SK-N-SH (cell line): ENCODE results near the gene ELMO1. TPM values are rescaled to one million over a fixed set of nuclear protein-coding genes. Genes with fewer than 3 reads are reported as not detected.

Experiments used
- CTCF ChIA-PET: fragments of 300-600, 350-600 bp; formaldehyde crosslinking; extraction: SDS; loops from one replicate; lab custom pipeline; 2021; lab: Yijun Ruan, JAX
- POLR2A ChIA-PET: fragments of 350-600 bp; sonication (Branson Sonifier 250); formaldehyde crosslinking; extraction: SDS; loops from one replicate; lab custom pipeline; 2020; ENCODE audit warnings: antibody characterized with exemption, inconsistent platforms; lab: Yijun Ruan, JAX
- DNase-seq: peaks from one replicate; pipeline ENCODE4 v3.0.0; 2012
- H2AFZ ChIP-seq: fragments of 200-600 bp; sonication (generic); 2 replicates; pipeline ENCODE4 v1.8.1; 2016; ENCODE audit warnings: antibody characterized with exemption, mild to moderate bottlenecking, low read depth
- H3F3A ChIP-seq: fragments of 200-600 bp; sonication (generic); replicated peaks from 2 replicates; pipeline ENCODE3; 2016; ENCODE audit warnings: antibody characterized with exemption, mild to moderate bottlenecking; ENCODE audit not compliant: insufficient read depth
- H3K27ac ChIP-seq, 2 experiments: fragments of 200-500 bp in 1 of 2; fragments of 200-600 bp in 1 of 2; sonication (Bioruptor generic) in 1 of 2; sonication (generic), shearing (Covaris generic) in 1 of 2; 2 replicates each; pipeline versions ENCODE4 v1.5.1 to v1.6.1; 2014 to 2016; ENCODE audit warnings: low read depth in 2 of 2, inconsistent platforms in 1 of 2, low read length in 1 of 2, mild to moderate bottlenecking in 1 of 2, mixed read lengths in 1 of 2
- H3K27me3 ChIP-seq: fragments of 200-600 bp; sonication (generic), shearing (Covaris generic); 2 replicates; pipeline ENCODE4 v1.6.1; 2016; ENCODE audit warnings: mixed run types; ENCODE audit not compliant: insufficient read depth
- H3K36me3 ChIP-seq, 2 experiments: fragments of 200-500 bp in 1 of 2; fragments of 200-600 bp in 1 of 2; sonication (Bioruptor generic) in 1 of 2; sonication (generic) in 1 of 2; replicated peaks in 1 of 2; 2 replicates each; pipeline versions ENCODE3 to v1.5.1; 2014 to 2016; ENCODE audit warnings: low read length in 1 of 2, mild to moderate bottlenecking in 1 of 2; ENCODE audit not compliant: insufficient read depth in 2 of 2, control insufficient read depth in 1 of 2
- H3K4me1 ChIP-seq, 2 experiments: fragments of 200-500 bp in 1 of 2; fragments of 200-600 bp in 1 of 2; sonication (Bioruptor generic) in 1 of 2; sonication (generic), shearing (Covaris generic) in 1 of 2; 2 replicates each; pipeline versions ENCODE4 v1.5.1 to v1.6.1; 2014 to 2016; ENCODE audit warnings: low read depth in 1 of 2, low read length in 1 of 2, mixed run types in 1 of 2; ENCODE audit not compliant: insufficient read depth in 2 of 2, control insufficient read depth in 1 of 2
- H3K4me2 ChIP-seq: fragments of 200-600 bp; sonication (generic), shearing (Covaris generic); 2 replicates; pipeline ENCODE4 v1.6.1; 2017; ENCODE audit warnings: mixed run types
- H3K4me3 ChIP-seq, 2 experiments: fragments of 200-500 bp in 1 of 2; fragments of 200-600 bp in 1 of 2; sonication (Bioruptor generic) in 1 of 2; sonication (generic), shearing (Covaris generic) in 1 of 2; 2 replicates each; pipeline versions ENCODE4 v1.5.1 to v1.8.1; 2014 to 2016; ENCODE audit warnings: low read depth in 2 of 2, inconsistent platforms in 1 of 2, low read length in 1 of 2, mild to moderate bottlenecking in 1 of 2, mixed read lengths in 1 of 2, moderate library complexity in 1 of 2
- H3K79me2 ChIP-seq: fragments of 200-600 bp; sonication (generic); 2 replicates; pipeline ENCODE4 v1.8.1; 2017; ENCODE audit warnings: mild to moderate bottlenecking; ENCODE audit not compliant: insufficient read depth
- H3K9ac ChIP-seq: fragments of 200-600 bp; sonication (generic); 2 replicates; pipeline ENCODE4 v1.6.1; 2017; ENCODE audit warnings: mixed run types
- H3K9me2 ChIP-seq: fragments of 200-600 bp; sonication (generic); 2 replicates; pipeline ENCODE4 v1.6.1; 2017; ENCODE audit warnings: mixed run types
- H3K9me3 ChIP-seq: fragments of 200-600 bp; sonication (generic); 2 replicates; pipeline ENCODE4 v1.6.1; 2017; ENCODE audit warnings: mixed run types, mild to moderate bottlenecking, moderate library complexity
- H4K20me1 ChIP-seq: fragments of 200-600 bp; sonication (generic); 2 replicates; pipeline ENCODE4 v1.6.1; 2017; ENCODE audit warnings: mild to moderate bottlenecking, mixed run types; ENCODE audit not compliant: insufficient read depth
- CHD2 ChIP-seq: fragments of 150-350 bp; IDR thresholded peaks from 2 replicates; pipeline ENCODE4 v1.6.1; 2018; ENCODE audit warnings: low read length; ENCODE audit not compliant: partially characterized antibody
- EP300 ChIP-seq, 2 experiments: IDR thresholded peaks; 2 replicates each; pipeline versions ENCODE4 v1.4.0 to v1.6.1; 2012; ENCODE audit warnings: borderline replicate concordance in 1 of 2, low read depth in 1 of 2, low read length in 1 of 2
- MEF2A ChIP-seq: IDR thresholded peaks from 2 replicates; pipeline ENCODE4 v1.4.0; 2012; ENCODE audit warnings: low read depth, borderline replicate concordance
- MXI1 ChIP-seq: IDR thresholded peaks from 2 replicates; pipeline ENCODE4 v1.6.1; 2012; ENCODE audit warnings: mild to moderate bottlenecking, low read depth, low read length, improper control_type of control experiment
- NFIC ChIP-seq: IDR thresholded peaks from 2 replicates; pipeline ENCODE4 v1.4.0; 2012; ENCODE audit warnings: borderline replicate concordance
- POLR2AphosphoS5 ChIP-seq: IDR thresholded peaks from 2 replicates; pipeline ENCODE4 v1.6.1; 2012; ENCODE audit warnings: low read depth, low read length
- RFX5 ChIP-seq: IDR thresholded peaks from 2 replicates; pipeline ENCODE4 v1.6.1; 2012; ENCODE audit warnings: mild to moderate bottlenecking, improper control_type of control experiment, low read length
- RXRA ChIP-seq: IDR thresholded peaks from 2 replicates; pipeline ENCODE4 v1.4.0; 2012; ENCODE audit warnings: low read depth, mild to moderate bottlenecking, borderline replicate concordance
- TAF1 ChIP-seq: IDR thresholded peaks from 2 replicates; pipeline ENCODE4 v1.6.1; 2012; ENCODE audit warnings: low read depth, mild to moderate bottlenecking, low read length, moderate library complexity, borderline replicate concordance
- WGBS: methylation state at CpG from one replicate; pipeline ENCODE4 v1.1.6; 2017; ENCODE audit warnings: low lambda C conversion rate; 5-methylcytosine and 5-hydroxymethylcytosine counted together
- polyA plus RNA-seq, 3 experiments: library from polyadenylated mRNA; depleted of rRNA; stranded (reverse); fragments of >200 nt; gene quantifications; 2 replicates each; pipeline ENCODE4 v1.2.3, GENCODE V29; 2012
- TF ChIP-seq, protein P1 (sequence below): IDR thresholded peaks from 2 replicates; pipeline ENCODE4 v1.4.0; 2012; ENCODE audit warnings: low read depth

Gene ELMO1
- polyA plus RNA-seq, 1 of the 3 experiments (the other 2 are of a cell fraction): 0.64 TPM

DNA sequence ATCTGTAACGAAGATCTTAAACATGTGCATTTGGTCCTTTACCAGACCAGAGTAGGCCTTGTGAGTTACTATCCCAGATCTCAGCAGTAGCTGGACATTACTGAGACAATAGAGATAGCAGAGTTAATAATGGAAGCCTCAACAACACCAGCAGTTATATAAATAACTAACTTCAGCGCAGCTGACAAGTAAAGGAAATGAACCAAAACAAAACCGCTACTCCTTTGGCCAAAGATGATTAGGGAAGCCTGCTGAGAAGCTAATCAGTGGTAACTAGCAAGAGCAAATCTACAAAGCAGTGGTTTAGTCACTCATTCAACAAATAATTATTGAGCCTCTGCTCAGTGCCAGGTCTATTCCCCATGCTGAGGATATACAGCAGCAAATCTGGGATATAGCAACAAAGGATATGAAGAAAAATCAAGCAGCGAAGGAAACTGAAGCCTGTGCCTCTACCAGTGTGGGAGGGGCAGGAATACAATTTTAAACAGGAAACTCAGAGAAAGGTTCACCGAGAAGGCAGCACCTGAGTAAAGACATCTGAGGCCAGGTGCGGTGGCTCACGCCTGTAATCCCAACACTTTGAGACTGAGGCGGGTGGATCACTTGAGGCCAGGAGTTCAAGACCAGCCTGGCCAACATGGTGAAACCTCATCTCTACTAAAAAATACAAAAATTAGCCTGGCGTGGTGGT, 103.6 kb downstream of the ELMO1 start:
- H3K4me3 ChIP-seq: no peak overlapping the region
- CTCF ChIA-PET: interaction anchor here (1.0 to 1.1 kb wide), 2 partner anchors 10 to 13 kb away, joined by 3 read pairs; no protein-coding TSS in a partner anchor
- WGBS: 43% methylated on average over 9 of the region's 9 CpGs

DNA sequence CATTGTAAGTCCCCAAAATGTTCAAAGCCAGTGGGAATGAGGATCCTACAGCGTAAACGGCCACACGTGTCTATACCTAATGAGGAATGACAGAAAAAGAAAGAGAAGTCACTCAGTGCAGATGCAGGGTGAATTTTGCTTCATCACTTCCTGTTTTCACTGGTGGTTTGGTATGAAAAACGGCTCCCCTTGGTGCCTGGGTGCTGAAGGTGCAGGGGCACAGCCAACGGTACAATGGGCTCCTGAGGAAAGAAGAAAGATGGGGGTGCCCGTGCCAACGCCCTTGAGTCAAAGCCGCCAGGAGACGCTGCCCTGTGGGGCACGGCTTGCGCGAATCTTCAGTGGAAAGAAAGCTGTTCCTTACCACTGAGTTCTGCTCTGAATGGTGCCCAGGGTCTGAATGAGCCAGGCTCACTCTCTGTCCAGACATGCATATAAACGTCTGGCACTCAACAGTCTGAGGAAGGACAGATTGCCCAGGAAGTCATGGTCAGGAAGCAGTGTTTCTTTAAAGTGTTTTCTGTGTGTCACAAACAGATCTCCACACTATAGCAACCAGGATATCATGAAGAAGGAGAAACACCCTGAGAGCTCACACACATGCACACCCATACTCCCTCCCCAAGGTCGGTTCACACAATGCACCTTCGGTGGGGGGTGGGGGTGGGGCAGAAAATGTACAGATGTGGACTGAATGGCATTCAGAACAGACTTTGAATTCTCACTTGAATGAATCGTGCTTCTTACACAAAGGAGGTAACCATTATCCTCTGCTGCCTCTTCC, 105.8 kb downstream of the ELMO1 start:
- no peak overlapping the region for H2AFZ ChIP-seq
- peak; percentile 66 for DNase-seq
- no peak overlapping the region for H3K9ac ChIP-seq
- no peaks in the 10 kb centered on the region for H3F3A ChIP-seq
- H3K4me1 ChIP-seq: peaks cover 0 to 20% of the 10 kb centered on the region in 2 experiments; a peak in 1 of 4 replicates
- no peaks in the 10 kb centered on the region for H3K27me3 ChIP-seq
- peak overlapping the region in 1 of 2 experiments; percentile 80; a peak in 2 of 4 replicates for H3K27ac ChIP-seq
- CTCF ChIA-PET: interaction anchor here (0.9 to 1.2 kb wide), 4 partner anchors 9 to 135 kb away, joined by 3 read pairs; no protein-coding TSS in a partner anchor
- no peaks in the 10 kb centered on the region for H3K36me3 ChIP-seq
- H3K4me2 ChIP-seq: no peak overlapping the region
- H3K4me3 ChIP-seq: no peak overlapping the region
- H4K20me1 ChIP-seq: no peaks in the 10 kb centered on the region
- WGBS: 54% methylated on average over 16 of the region's 16 CpGs
- TF ChIP-seq MEF2A (no peak), RFX5 (no peak), EP300 (IDR thresholded peaks at IDR 0.05; ENCODE audit: borderline replicate concordance in 1 of 2, low read depth in 1 of 2, low read length in 1 of 2) (peak in 1 of 2 experiments; percentile 20; a peak in 1 of 4 replicates), CHD2 (peak; percentile 53), POLR2AphosphoS5 (no peak)
- TF ChIP-seq, protein P1, sequence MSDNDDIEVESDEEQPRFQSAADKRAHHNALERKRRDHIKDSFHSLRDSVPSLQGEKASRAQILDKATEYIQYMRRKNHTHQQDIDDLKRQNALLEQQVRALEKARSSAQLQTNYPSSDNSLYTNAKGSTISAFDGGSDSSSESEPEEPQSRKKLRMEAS: no peak
- TF ChIP-seq, all 33 proteins: peak for 2
- Histone ChIP-seq H3K9me2 (no peaks in the 10 kb centered on the region), H3K79me2 (no peaks in the 10 kb centered on the region), H3K9me3 (peaks cover 11% of the 10 kb centered on the region; the same call in 1 of the 2 replicates)
- POLR2A ChIA-PET: no interaction called here

More for the DNA sequence above, 103.6 kb downstream of the ELMO1 start:
- Histone ChIP-seq H3K9me3 (peaks cover 11% of the 10 kb centered on the region; the same call in 1 of the 2 replicates), H3K79me2 (no peaks in the 10 kb centered on the region), H2AFZ (no peak overlapping the region), H3K27ac (peak overlapping the region in 1 of 2 experiments; percentile 13; a peak in 1 of 4 replicates), H3K9ac (no peak overlapping the region), H3K27me3 (no peaks in the 10 kb centered on the region), H3K36me3 (no peaks in the 10 kb centered on the region), H4K20me1 (no peaks in the 10 kb centered on the region), H3K4me1 (peaks cover 0 to 12% of the 10 kb centered on the region in 2 experiments; a peak in 1 of 4 replicates), H3F3A (no peaks in the 10 kb centered on the region), H3K4me2 (no peak overlapping the region), H3K9me2 (no peaks in the 10 kb centered on the region)
- TF ChIP-seq MXI1 (no peak), RXRA (no peak), NFIC (no peak), TAF1 (no peak)
- DNase-seq: peak; percentile 39
- POLR2A ChIA-PET: interaction anchor here (0.6 kb wide), 1 partner anchor 55 kb away, joined by 3 read pairs; no protein-coding TSS in a partner anchor
